ENCODE results near the gene SDC4. TPM values are rescaled to one million over a fixed set of nuclear protein-coding genes. Genes with fewer than 3 reads are reported as not detected.

SDC4 gene
- polyA plus RNA-seq, 5 donors = 188 to 275 (median 204) TPM

- DNase-seq = peak; percentile 65 to 72
Measured at GRCh38 chr20:45345104-45345936, 2.9 kb downstream of the SDC4 start.

DNA sequence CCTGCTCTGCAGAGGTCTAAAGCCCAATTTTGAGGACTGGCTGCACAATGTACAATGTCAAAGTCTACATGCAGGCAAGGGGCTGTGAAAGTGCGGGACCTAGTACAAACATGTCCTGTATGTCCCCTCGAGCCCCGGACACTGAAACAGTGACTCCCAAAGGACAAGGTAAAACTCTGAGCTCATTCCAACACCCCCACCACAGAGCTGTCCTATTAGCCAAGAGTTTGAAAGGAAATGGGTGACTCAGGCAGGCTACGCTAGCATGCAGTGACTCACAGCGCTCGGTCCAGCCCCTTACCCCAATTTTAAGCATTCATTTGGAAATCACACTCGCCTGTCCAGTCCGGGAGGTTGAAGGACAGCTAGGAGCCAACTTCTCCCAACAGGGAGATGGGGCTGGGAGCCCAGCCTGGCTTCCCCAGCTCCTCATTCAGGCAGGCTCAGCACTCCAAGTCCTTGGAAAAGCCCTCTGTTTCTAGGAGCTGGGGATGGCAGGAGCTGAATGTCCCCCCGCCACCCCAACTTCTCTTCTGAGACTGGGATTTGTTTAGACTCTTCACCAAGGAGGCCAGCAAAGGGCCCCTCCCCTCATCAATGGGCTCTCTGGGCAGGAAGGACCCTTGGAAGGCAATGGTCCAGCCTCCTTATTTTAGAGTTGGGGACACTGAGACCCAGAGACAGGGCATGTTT lies 3.9 kb downstream of the SDC4 start:
- DNase-seq = no peak

DNA sequence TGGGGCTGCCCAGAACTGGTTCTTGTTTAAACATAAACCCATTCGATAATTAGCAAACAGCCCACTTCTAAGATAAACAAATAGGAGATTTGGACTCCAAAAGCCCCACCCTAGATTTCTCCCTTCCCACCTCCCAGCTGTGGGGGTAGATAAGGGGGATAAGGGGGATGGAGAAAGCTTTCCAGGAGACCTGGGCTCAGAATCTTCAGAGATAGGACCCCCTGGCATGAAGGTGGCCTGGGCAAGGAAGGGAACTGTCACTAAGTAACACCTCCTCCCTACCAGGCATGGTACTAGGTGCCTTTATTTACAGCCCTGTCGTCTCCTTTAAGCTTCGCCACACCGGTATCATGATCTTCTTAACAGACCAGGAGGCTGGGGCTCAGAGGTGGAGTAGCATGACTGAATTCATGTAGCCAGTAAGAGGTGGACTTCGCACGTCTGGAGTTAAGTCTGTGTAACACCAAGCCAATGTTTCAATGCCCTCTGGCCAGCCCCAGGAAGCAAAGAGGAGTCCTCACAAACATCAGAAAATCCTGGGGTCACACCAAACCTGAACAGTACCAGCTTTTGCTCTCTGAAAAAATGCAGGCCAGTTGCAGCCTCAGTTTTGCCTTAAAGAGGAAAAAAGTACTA lies 4.6 kb downstream of the SDC4 start:
- no peak for DNase-seq

GRCh38 chr20:45342855-45343531 lies 5.2 kb downstream of the SDC4 start:
- DNase-seq = no peak

- no peak for DNase-seq
Measured at GRCh38 chr20:45341939-45342854, 6.0 kb downstream of the SDC4 start.

- DNase-seq = no peak
Measured at GRCh38 chr20:45341579-45341938, 6.7 kb downstream of the SDC4 start.

DNA sequence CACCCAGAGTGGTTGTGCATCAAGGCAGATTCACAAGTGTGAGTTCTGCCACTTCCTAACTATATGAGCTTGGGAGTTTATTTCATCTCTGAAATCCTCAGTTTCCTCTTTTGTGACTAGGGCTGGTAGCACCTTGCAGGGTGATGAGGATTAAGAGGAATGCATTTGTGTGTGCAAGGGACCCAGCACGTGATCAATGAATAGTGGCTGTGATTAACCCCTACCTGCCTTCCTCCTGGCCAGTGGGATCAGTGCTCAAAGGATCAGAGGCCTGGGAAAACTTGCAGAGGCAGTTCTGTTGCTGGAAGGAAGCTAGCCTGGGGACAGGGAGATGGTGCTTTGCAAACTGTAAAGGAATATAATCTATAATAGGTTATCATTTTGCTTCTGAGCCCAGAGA lies 7.3 kb downstream of the SDC4 start:
- DNase-seq = no peak

- no peak for DNase-seq
Measured at GRCh38 chr20:45340236-45340847, 7.9 kb downstream of the SDC4 start.

GRCh38 chr20:45339799-45340198 lies 8.4 kb downstream of the SDC4 start:
- no peak for DNase-seq

- DNase-seq = no peak
Measured at GRCh38 chr20:45339084-45339483, 9.1 kb downstream of the SDC4 start.

GRCh38 chr20:45338121-45339030 lies 9.8 kb downstream of the SDC4 start:
- DNase-seq = no peak

DNA sequence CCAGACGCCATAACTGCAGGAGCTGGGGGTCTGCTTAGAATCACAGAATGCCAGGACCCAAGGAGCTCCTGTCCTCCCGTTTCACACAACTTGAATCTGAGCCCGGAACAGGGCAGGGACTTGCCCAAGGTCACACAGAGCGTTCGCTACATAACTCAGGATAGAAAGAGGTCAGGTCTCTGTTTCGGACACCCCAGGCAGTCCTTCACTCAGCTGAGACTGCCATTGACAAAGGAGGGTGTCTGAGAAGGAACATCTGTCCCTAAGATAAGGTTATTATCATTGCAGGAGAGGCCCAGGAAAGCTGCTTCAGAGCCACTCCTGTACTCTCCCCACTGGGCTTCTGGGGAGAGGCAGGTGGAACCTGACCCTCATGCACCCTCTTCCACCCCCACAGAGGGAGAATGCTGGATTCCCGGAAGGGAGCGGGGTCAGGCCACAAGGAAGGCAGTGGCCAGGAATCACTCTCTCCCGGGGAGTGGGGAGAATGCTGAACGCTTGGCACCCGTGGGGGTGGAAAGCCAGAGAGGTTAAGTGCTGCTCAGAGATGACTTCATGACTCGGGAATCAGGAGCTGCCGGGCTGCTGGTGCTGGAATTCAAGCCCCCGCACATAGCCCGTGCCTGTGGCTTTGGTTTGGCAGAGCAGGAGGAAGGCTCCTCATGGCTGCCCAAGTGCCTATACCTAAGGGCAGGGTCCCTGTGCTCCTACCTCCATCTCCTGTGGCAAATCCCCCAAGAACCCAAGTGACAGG lies 10.7 kb downstream of the SDC4 start:
- no peak for DNase-seq

GRCh38 chr20:45336530-45337366 lies 11.5 kb downstream of the SDC4 start:
- no peak for DNase-seq

- DNase-seq = no peak
Measured at GRCh38 chr20:45330476-45330875, 17.7 kb downstream of the SDC4 start.

DNA sequence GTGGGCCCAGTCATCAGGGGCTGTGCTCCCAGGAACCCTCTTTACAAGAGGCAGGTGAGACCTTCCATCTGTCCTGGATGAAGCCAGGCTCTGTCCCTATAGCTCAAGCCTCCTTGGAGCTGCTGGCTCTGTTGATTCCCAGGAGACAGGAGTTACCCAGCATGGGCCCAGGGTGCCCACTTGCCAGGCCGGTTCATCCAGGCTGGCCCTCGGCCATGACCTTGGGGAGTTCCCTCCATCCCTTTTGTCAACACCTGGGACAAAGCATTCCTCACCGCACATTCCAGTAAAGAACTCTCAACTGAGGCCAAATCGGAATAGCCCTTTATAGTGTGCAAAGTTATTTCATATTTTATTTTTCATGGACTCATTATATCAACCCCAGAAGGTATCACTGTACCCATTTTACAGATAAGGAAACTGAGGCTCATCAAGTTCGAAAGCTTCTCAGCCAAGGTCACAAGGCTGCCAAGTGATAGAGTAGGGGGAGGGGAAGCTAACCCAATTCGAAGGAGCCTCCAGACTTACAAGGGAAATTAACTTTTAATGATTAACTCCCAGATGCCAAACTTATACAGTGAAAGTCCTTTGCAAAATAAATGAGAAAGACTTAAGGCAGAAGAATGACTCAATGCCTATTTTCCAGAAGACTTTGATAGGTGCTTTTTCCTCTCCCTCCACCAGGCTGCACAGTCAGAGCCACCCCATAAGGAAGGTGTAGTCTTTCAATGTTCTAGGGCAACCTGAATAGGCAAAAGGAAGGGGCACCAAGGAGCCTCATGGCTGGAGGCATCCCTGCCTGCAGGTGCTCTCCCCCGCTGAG lies 18.5 kb downstream of the SDC4 start:
- DNase-seq = no peak

GRCh38 chr20:45328451-45328850 lies 19.8 kb downstream of the SDC4 start:
- no peak for DNase-seq

DNA sequence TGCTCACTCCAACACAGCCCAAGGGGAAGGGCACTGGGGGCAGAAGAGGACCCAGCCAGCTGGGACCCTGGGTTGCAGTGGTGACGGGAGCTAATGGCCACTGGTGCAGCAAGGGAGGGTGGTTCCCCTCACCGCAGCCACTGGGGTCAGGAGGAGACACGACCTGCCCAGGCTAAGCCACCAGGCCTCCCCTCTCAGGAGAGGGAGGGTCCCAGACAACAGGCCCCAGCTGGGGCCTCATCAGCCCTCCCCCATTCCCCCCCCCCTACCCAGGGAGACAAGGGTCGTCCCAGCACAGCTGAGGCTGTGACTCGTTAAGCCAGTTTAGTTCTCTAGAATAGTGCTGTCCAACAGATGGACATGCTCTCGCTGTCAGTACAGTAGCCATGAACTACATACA lies 22.9 kb downstream of the SDC4 start:
- DNase-seq = no peak
